GM12878 (cell line): ENCODE measurements around the gene GKAP1. TPM values are rescaled to one million over a fixed set of nuclear protein-coding genes. Genes with fewer than 3 reads are reported as not detected.
A peak's percentile ranks its signal among the peaks of the same experiment; 100 is the strongest.

ENCODE experiments used
- ATAC-seq: fragments of 200-7000 bp; cut with Tn5 transposase; 3 replicates; pipeline ENCODE4 v1.9.1; 2020; ENCODE audit warnings: mild to moderate bottlenecking, moderate library complexity
- BruUV-seq: library from RNA; stranded (reverse); fragments of 400-500 nt; replicated peaks from 2 replicates; lab custom pipeline; 2021; lab: Mats Ljungman, UMichigan
- CTCF ChIA-PET: fragments of 300-600 bp; sonication (Branson Sonifier 250); formaldehyde crosslinking; extraction: SDS; loops from one replicate; lab custom pipeline; 2021; ENCODE audit warnings: inconsistent platforms; lab: Yijun Ruan, JAX
- POLR2A ChIA-PET: fragments of 350-600 bp; formaldehyde crosslinking; extraction: SDS; loops from one replicate; lab custom pipeline; 2021; ENCODE audit warnings: inconsistent platforms; lab: Charles Lee
- RAD21 ChIA-PET: fragments of 300-600 bp; sonication (Branson Sonifier 250); formaldehyde crosslinking; loops from one replicate; lab custom pipeline; 2023; ENCODE audit warnings: antibody characterized with exemption; ENCODE audit not compliant: unreplicated experiment; lab: Charles Lee
- SMC1A ChIA-PET: fragments of 300-600 bp; sonication (Branson Sonifier 250); formaldehyde crosslinking; loops from one replicate; lab custom pipeline; 2023; ENCODE audit not compliant: unreplicated experiment, uncharacterized antibody; lab: Charles Lee
- DNase-seq: peaks from one replicate; pipeline ENCODE4 v3.0.0-alpha.2; 2011; ENCODE audit warnings: low read depth, low spot score
- FAIRE-seq: peaks from 3 replicates; lab custom pipeline; 2011; peaks lifted over from hg19 to GRCh38; lab: Jason Lieb, UNC
- H2AFZ ChIP-seq: 2 replicates; pipeline ENCODE4 v1.6.0; 2011; ENCODE audit warnings: low read depth, low read length, control low read depth; ENCODE audit not compliant: control insufficient read depth
- H3K27ac ChIP-seq: 2 replicates; pipeline ENCODE4 v1.5.1; 2011; ENCODE audit warnings: control low read depth; ENCODE audit not compliant: control insufficient read depth, insufficient read depth
- H3K27me3 ChIP-seq, 2 experiments: replicated peaks in 1 of 2; 2 replicates each; pipeline versions ENCODE4 v1.6.0 to v1.6.1; 2011; ENCODE audit warnings: low read length in 1 of 2; ENCODE audit not compliant: control insufficient read depth in 2 of 2, insufficient read depth in 2 of 2
- H3K36me3 ChIP-seq, 2 experiments: 2 replicates each; pipeline ENCODE4 v1.5.1; 2011; ENCODE audit warnings: low read length in 1 of 2; ENCODE audit not compliant: control insufficient read depth in 2 of 2, insufficient read depth in 2 of 2
- H3K4me1 ChIP-seq: 2 replicates; pipeline ENCODE4 v1.6.1; 2011; ENCODE audit warnings: mild to moderate bottlenecking, low read length, moderate library complexity, mixed read lengths; ENCODE audit not compliant: control insufficient read depth, insufficient read depth
- H3K4me2 ChIP-seq: 2 replicates; pipeline ENCODE4 v1.6.0; 2011; ENCODE audit warnings: control low read depth; ENCODE audit not compliant: control insufficient read depth, insufficient read depth
- H3K4me3 ChIP-seq: fragments of 200-600 bp; sonication (generic); 2 replicates; pipeline ENCODE4 v1.5.1; 2016
- H3K79me2 ChIP-seq: 2 replicates; pipeline ENCODE4 v1.6.0; 2011; ENCODE audit warnings: low read length; ENCODE audit not compliant: control insufficient read depth, insufficient read depth
- H3K9ac ChIP-seq: 2 replicates; pipeline ENCODE4 v1.8.0; 2011; ENCODE audit warnings: low read length, control low read depth, mixed read lengths; ENCODE audit not compliant: control insufficient read depth, insufficient read depth
- H3K9me3 ChIP-seq: replicated peaks from 3 replicates; pipeline ENCODE4 v1.5.1; 2011; ENCODE audit warnings: mild to moderate bottlenecking, low read length; ENCODE audit not compliant: control insufficient read depth, insufficient read depth
- H4K20me1 ChIP-seq: 2 replicates; pipeline ENCODE4 v1.6.0; 2011; ENCODE audit not compliant: control insufficient read depth, insufficient read depth
- CHD2 ChIP-seq: IDR thresholded peaks from 2 replicates; pipeline ENCODE4 v1.6.1; 2011; ENCODE audit warnings: low read depth, low read length, improper control_type of control experiment, borderline replicate concordance
- CREM ChIP-seq: IDR thresholded peaks from 2 replicates; pipeline ENCODE4 v1.6.1; 2014; ENCODE audit warnings: antibody characterized with exemption, low read depth
- ELK1 ChIP-seq: IDR thresholded peaks from 2 replicates; pipeline ENCODE4 v1.6.1; 2012; ENCODE audit warnings: low read depth, low read length, improper control_type of control experiment
- GABPA ChIP-seq: IDR thresholded peaks from 2 replicates; pipeline ENCODE4 v1.6.1; 2014; ENCODE audit warnings: antibody characterized with exemption, low read depth, mild to moderate bottlenecking, inconsistent platforms
- GATAD2B ChIP-seq: fragments of 450-650 bp; conservative IDR thresholded peaks from 2 replicates; pipeline ENCODE4 v1.6.1; 2017; ENCODE audit warnings: low read depth, mild to moderate bottlenecking, moderate library complexity
- JUNB ChIP-seq: IDR thresholded peaks from 2 replicates; pipeline ENCODE4 v1.6.1; 2016; ENCODE audit warnings: antibody characterized with exemption, mild to moderate bottlenecking
- MXI1 ChIP-seq: fragments of 150-350 bp; IDR thresholded peaks from 2 replicates; pipeline ENCODE4 v1.6.1; 2011; ENCODE audit warnings: low read depth, mild to moderate bottlenecking, inconsistent platforms, low read length, improper control_type of control experiment
- NFYB ChIP-seq: IDR thresholded peaks from 2 replicates; pipeline ENCODE4 v1.6.1; 2011; ENCODE audit warnings: low read depth, mild to moderate bottlenecking, low read length, improper control_type of control experiment, moderate library complexity; ENCODE audit not compliant: insufficient read depth
- NR2C2 ChIP-seq: IDR thresholded peaks from 2 replicates; pipeline ENCODE4 v1.6.1; 2011; ENCODE audit warnings: borderline replicate concordance, low read depth; ENCODE audit not compliant: control insufficient read depth, insufficient read length
- RUNX3 ChIP-seq: IDR thresholded peaks from 2 replicates; pipeline ENCODE4 v1.6.1; 2012; ENCODE audit warnings: low read length, inconsistent platforms
- SRF ChIP-seq, 2 experiments: IDR thresholded peaks; 2 replicates each; pipeline ENCODE4 v1.6.1; 2011; ENCODE audit warnings: low read depth in 2 of 2, low read length in 2 of 2, mild to moderate bottlenecking in 1 of 2, moderate library complexity in 1 of 2
- SUZ12 ChIP-seq: fragments of 200-600 bp; sonication (generic); IDR thresholded peaks from one replicate; pipeline ENCODE4 v1.6.1; 2018; ENCODE audit warnings: antibody characterized with exemption, mild to moderate bottlenecking; ENCODE audit not compliant: unreplicated experiment
- TCF12 ChIP-seq: IDR thresholded peaks from 2 replicates; pipeline ENCODE4 v1.6.1; 2011; ENCODE audit warnings: low read depth, mild to moderate bottlenecking, low read length
- ZNF207 ChIP-seq: fragments of 450-650 bp; IDR thresholded peaks from 2 replicates; pipeline ENCODE4 v1.6.1; 2014; ENCODE audit warnings: antibody characterized with exemption, mild to moderate bottlenecking, borderline replicate concordance
- WGBS: methylation state at CpG from one replicate; pipeline ENCODE4 v1.1.6; 2016; ENCODE audit warnings: low lambda C conversion rate; ENCODE audit not compliant: insufficient replicate concordance, insufficient coverage; ENCODE audit errors: missing lambda C conversion rate; 5-methylcytosine and 5-hydroxymethylcytosine counted together
- in situ Hi-C: fragments of 300-500 bp; cut with MboI; formaldehyde crosslinking; loops from 9 replicates; pipeline ENCODE4 v1.14.3; 2018; ENCODE audit warnings: mixed read lengths
- intact Hi-C: fragments of 100-400 bp; cut with micrococcal nuclease; formaldehyde crosslinking; loops from one replicate; pipeline ENCODE4 v1.14.2; 2022; ENCODE audit not compliant: unreplicated experiment
- polyA plus RNA-seq, 11 experiments: library from polyadenylated mRNA; depleted of rRNA in 4 of 11; unstranded in 6 of 11; stranded (reverse) in 5 of 11; fragments of >200 nt; fragmentation: Nextera tagmentation in 4 of 11; fragmentation: Illumina TruSeq in 1 of 11; extraction: Ambion mirVana in 4 of 11; extraction: Trizol in 1 of 11; gene quantifications; 1 replicate in 1 of 11; 2 replicates in 10 of 11; pipeline versions ENCODE4 v1.2.1 to v1.2.3, GENCODE V29; 2011 to 2016; ENCODE audit warnings: inconsistent platforms in 2 of 11, missing spikeins in 2 of 11, low read depth in 1 of 11
- total RNA-seq, 4 experiments: library from RNA; depleted of rRNA in 3 of 4; stranded (reverse); fragments of >200 nt in 3 of 4; fragmentation: Illumina TruSeq in 1 of 4; extraction: Trizol in 1 of 4; gene quantifications; 2 replicates each; pipeline versions ENCODE4 v1.2.1 to v1.2.3, GENCODE V29; 2013 to 2021

The GKAP1 gene
- total and polyA plus RNA-seq, 10 of the 15 experiments (the other 5 are each of a cell fraction or from before 2014, with no cell fraction given): 0.92 to 5.1 (median 2.7) TPM

GRCh38 chr9:83707518-83707767 lies 110.1 kb downstream of the GKAP1 start:
- ChIA-PET POLR2A (interaction anchor here (0.6 to 2.0 kb wide), 11 partner anchors 8 to 273 kb away, joined by 3 to 10 read pairs (median 5); partner anchors contain the start of genes HNRNPK, IDNK and RMI1), RAD21 (interaction anchor here (1.2 to 3.5 kb wide), 10 partner anchors 8 to 273 kb away, joined by 3 to 17 read pairs (median 4); partner anchors contain the start of gene HNRNPK), SMC1A (interaction anchor here (2.0 to 4.2 kb wide), 5 partner anchors 8 to 87 kb away, joined by 6 to 18 read pairs (median 11); partner anchors contain the start of gene IDNK), CTCF (interaction anchor here (1.2 to 4.7 kb wide), 7 partner anchors 41 to 87 kb away, joined by 4 to 22 read pairs (median 7); partner anchors contain the start of gene IDNK)
- ATAC-seq: peak; percentile 72
- no peak for FAIRE-seq
- no peak for DNase-seq
- no peaks in the 10 kb centered on the region for H4K20me1 ChIP-seq
- no peaks in the 10 kb centered on the region for H3K36me3 ChIP-seq
- no peak overlapping the region for H3K4me2 ChIP-seq
- peak overlapping the region; percentile 90 for H3K4me3 ChIP-seq
- peak overlapping the region; percentile 96 for H3K27ac ChIP-seq
- no peaks in the 10 kb centered on the region for H3K27me3 ChIP-seq
- TSS peak; percentile 69 for BruUV-seq
- under 1% methylated on average over 24 of the region's 26 CpGs for WGBS
- no peaks in the 10 kb centered on the region for H3K4me1 ChIP-seq
- peak overlapping the region; percentile 84 for H3K9ac ChIP-seq
- intact Hi-C loops: loop anchor here (1.0 to 5.0 kb wide), 3 partner anchors 85 to 275 kb away; partner anchors contain the start of genes HNRNPK, KIF27 and RMI1
- H3K79me2 ChIP-seq: peaks cover 54% of the 10 kb centered on the region
- H3K9me3 ChIP-seq: no peaks in the 10 kb centered on the region
- peak overlapping the region; percentile 92 for H2AFZ ChIP-seq
- in situ Hi-C loops: no loop called here
- TF ChIP-seq GABPA: no peak
- 0 out of 2 replicates have a peak, but pooled peaks have one; percentile 0 for TF ChIP-seq TCF12

- under 1% methylated on average over 42 of the region's 42 CpGs for WGBS
- H3K4me3 ChIP-seq: peak overlapping the region; percentile 90
- CTCF ChIA-PET: interaction anchor here (1.0 to 4.7 kb wide), 6 partner anchors 11 to 87 kb away, joined by 3 to 22 read pairs (median 6); partner anchors contain the start of gene IDNK
- H3K27me3 ChIP-seq: no peaks in the 10 kb centered on the region
- no peaks in the 10 kb centered on the region for H3K36me3 ChIP-seq
- H3K4me2 ChIP-seq: peak overlapping the region; percentile 39; the same call in 1 of the 2 replicates
- intact Hi-C loops (loop anchor here (1.0 to 5.0 kb wide), 3 partner anchors 85 to 275 kb away; partner anchors contain the start of genes HNRNPK, KIF27 and RMI1), in situ Hi-C loops (no loop called here)
- DNase-seq: no peak
- H3K79me2 ChIP-seq: peaks cover 59% of the 10 kb centered on the region
- H4K20me1 ChIP-seq: peaks cover 1% of the 10 kb centered on the region; the same call in 1 of the 2 replicates
- no TSS peak for BruUV-seq
- no peaks in the 10 kb centered on the region for H3K4me1 ChIP-seq
- FAIRE-seq: peak; percentile 35
- SMC1A ChIA-PET: interaction anchor here (2.0 to 3.4 kb wide), 3 partner anchors 18 to 83 kb away, joined by 6 to 18 read pairs (median 10); partner anchors contain the start of gene IDNK
- peak; percentile 27 for ATAC-seq
- H3K9me3 ChIP-seq: no peaks in the 10 kb centered on the region
- peak overlapping the region; percentile 92 for H2AFZ ChIP-seq
- peak overlapping the region; percentile 84 for H3K9ac ChIP-seq
- RAD21 ChIA-PET: interaction anchor here (0.7 to 3.5 kb wide), 8 partner anchors 7 to 273 kb away, joined by 3 to 13 read pairs (median 4); partner anchors contain the start of gene HNRNPK
- POLR2A ChIA-PET: interaction anchor here (0.6 to 2.0 kb wide), 9 partner anchors 7 to 273 kb away, joined by 3 to 10 read pairs (median 5); partner anchors contain the start of genes HNRNPK, IDNK and RMI1
- peak overlapping the region; percentile 96 for H3K27ac ChIP-seq
- no peak for TF ChIP-seq SRF (IDR thresholded peaks at IDR 0.05; ENCODE audit: low read depth in 2 of 2, low read length in 2 of 2)
- no peak for TF ChIP-seq SUZ12
- TF ChIP-seq JUNB: peak; percentile 28; the same call in 1 of the 2 replicates
- no peak for TF ChIP-seq NR2C2
- no peak for TF ChIP-seq CHD2
- no peak for TF ChIP-seq NFYB
- TF ChIP-seq GATAD2B: no peak
- TF ChIP-seq ELK1: no peak
- no peak for TF ChIP-seq ZNF207
- TF ChIP-seq RUNX3: peak; percentile 78
- TF ChIP-seq MXI1: no peak
- no peak; the same call in 1 of the 2 replicates for TF ChIP-seq CREM
Measured at GRCh38 chr9:83706676-83707517, 110.7 kb downstream of the GKAP1 start.
